Fibroblast of the aortic adventitia (primary cell): ENCODE results near the gene AP2A1. TPM values are rescaled to one million over a fixed set of nuclear protein-coding genes. Genes with fewer than 3 reads are reported as not detected.

Experiments used
- DNase-seq: peaks from one replicate; pipeline ENCODE4 v3.0.0-alpha.2; 2010; ENCODE audit warnings: low read depth
- H3K4me3 ChIP-seq: 2 replicates; pipeline ENCODE4 v1.5.1; 2011; ENCODE audit warnings: low read depth, mild to moderate bottlenecking, control low read depth, low read length, moderate library complexity
- CTCF ChIP-seq: IDR thresholded peaks from 2 replicates; pipeline ENCODE4 v1.5.1; 2011; ENCODE audit warnings: mild to moderate bottlenecking, low read length, control low read depth, inconsistent platforms; ENCODE audit not compliant: insufficient read depth
- small RNA-seq: library from RNA; depleted of rRNA; stranded (forward); fragments of <200 nt; gene quantifications from one replicate; pipeline ENCODE3, GENCODE V24; 2012
- total RNA-seq: library from RNA; depleted of rRNA; stranded (reverse); fragments of >200 nt; gene quantifications from 2 replicates; pipeline ENCODE4 v1.2.3, GENCODE V29; 2012; ENCODE audit warnings: low replicate concordance

The AP2A1 gene
- total RNA-seq, 1 donor = 115 TPM

- no peak overlapping the region for H3K4me3 ChIP-seq
- no peak for TF ChIP-seq CTCF
- no peak for DNase-seq
Observed at GRCh38 chr19:49853852-49854377, 87.1 kb downstream of the AP2A1 start.

GRCh38 chr19:49854378-49855263 is 87.8 kb downstream of the AP2A1 start:
- no peak for TF ChIP-seq CTCF
- no peak for DNase-seq

GRCh38 chr19:49855277-49855675 is 88.5 kb downstream of the AP2A1 start:
- no peak for TF ChIP-seq CTCF
- H3K4me3 ChIP-seq = no peak overlapping the region
- no peak for DNase-seq

More at GRCh38 chr19:49854378-49855263, 87.8 kb downstream of the AP2A1 start:
- H3K4me3 ChIP-seq = no peak overlapping the region

- H3K4me3 ChIP-seq = no peak overlapping the region
- DNase-seq = no peak
- no peak for TF ChIP-seq CTCF
Observed at GRCh38 chr19:49855676-49856573, 89.1 kb downstream of the AP2A1 start.

GRCh38 chr19:49856574-49857021 is 89.8 kb downstream of the AP2A1 start:
- no peak overlapping the region for H3K4me3 ChIP-seq
- TF ChIP-seq CTCF = no peak
- DNase-seq = no peak

Small RNAs within 50 kb of the gene (small RNA-seq; reads per million reads assigned to genes)
- gene MIR4749 = not detected
- not detected for gene MIR6799
- gene RNU6-841P = not detected

Other genes starting within 250 kb of the AP2A1 start
- 121 and 181 TPM in 2 replicates for gene RCN3, start 239.0 kb upstream of the AP2A1 start, total RNA-seq
- gene NOSIP, start 186.4 kb upstream of the AP2A1 start, total RNA-seq = 35.7 and 46.9 TPM in 2 replicates
- 0.27 and 0.57 TPM in 2 replicates for gene PRRG2, start 185.7 kb upstream of the AP2A1 start, total RNA-seq
- 3.2 and 3.7 TPM in 2 replicates for gene PRR12, start 175.8 kb upstream of the AP2A1 start, total RNA-seq
- gene RRAS, start 126.9 kb upstream of the AP2A1 start, total RNA-seq = 13.7 and 52.4 TPM in 2 replicates
- gene SCAF1, start 124.8 kb upstream of the AP2A1 start, total RNA-seq = 16.9 and 41.1 TPM in 2 replicates
- 33.3 and 106 TPM in 2 replicates for gene IRF3, start 101.1 kb upstream of the AP2A1 start, total RNA-seq
- gene BCL2L12, start 101.1 kb upstream of the AP2A1 start, total RNA-seq = 3.9 and 6.1 TPM in 2 replicates
- gene PRMT1, start 89.7 kb upstream of the AP2A1 start, total RNA-seq = 32.5 and 164 TPM in 2 replicates
- 0.33 and 0.63 TPM in 2 replicates for gene ADM5, start 77.4 kb upstream of the AP2A1 start, total RNA-seq
- 23.4 and 39.4 TPM in 2 replicates for gene CPT1C, start 75.9 kb upstream of the AP2A1 start, total RNA-seq
- gene TSKS, start 3.7 kb upstream of the AP2A1 start, total RNA-seq = 0.57 and 1.4 TPM in 2 replicates
- 23.5 and 27.5 TPM in 2 replicates for gene FUZ, start 46.3 kb downstream of the AP2A1 start, total RNA-seq
- 19.4 and 21.7 TPM in 2 replicates for gene MED25, start 51.3 kb downstream of the AP2A1 start, total RNA-seq
- gene PTOV1, start 84.2 kb downstream of the AP2A1 start, total RNA-seq = 46.2 and 51.2 TPM in 2 replicates
- gene PNKP, start 100.6 kb downstream of the AP2A1 start, total RNA-seq = 42.3 and 58.3 TPM in 2 replicates
- gene AKT1S1, start 110.4 kb downstream of the AP2A1 start, total RNA-seq = 14.4 and 20.6 TPM in 2 replicates
- 16.3 and 17.1 TPM in 2 replicates for gene TBC1D17, start 110.7 kb downstream of the AP2A1 start, total RNA-seq
- gene IL4I1, start 129.9 kb downstream of the AP2A1 start, total RNA-seq = 1.1 TPM in 1 of 2 replicates, not detected in the other
- gene ATF5, start 162.2 kb downstream of the AP2A1 start, total RNA-seq = 81.5 and 106 TPM in 2 replicates
- gene NUP62, start 162.5 kb downstream of the AP2A1 start, total RNA-seq = 11.3 and 35.4 TPM in 2 replicates
- not detected in 2 replicates for gene SIGLEC11, start 194.2 kb downstream of the AP2A1 start, total RNA-seq